Measurements from ENCODE around the gene SP4.
"Not testable (repeated sequence)": the region's sequence is repeated elsewhere in the genome, so short reads cannot be mapped to it uniquely, and the experiment has no call there.

DNA sequence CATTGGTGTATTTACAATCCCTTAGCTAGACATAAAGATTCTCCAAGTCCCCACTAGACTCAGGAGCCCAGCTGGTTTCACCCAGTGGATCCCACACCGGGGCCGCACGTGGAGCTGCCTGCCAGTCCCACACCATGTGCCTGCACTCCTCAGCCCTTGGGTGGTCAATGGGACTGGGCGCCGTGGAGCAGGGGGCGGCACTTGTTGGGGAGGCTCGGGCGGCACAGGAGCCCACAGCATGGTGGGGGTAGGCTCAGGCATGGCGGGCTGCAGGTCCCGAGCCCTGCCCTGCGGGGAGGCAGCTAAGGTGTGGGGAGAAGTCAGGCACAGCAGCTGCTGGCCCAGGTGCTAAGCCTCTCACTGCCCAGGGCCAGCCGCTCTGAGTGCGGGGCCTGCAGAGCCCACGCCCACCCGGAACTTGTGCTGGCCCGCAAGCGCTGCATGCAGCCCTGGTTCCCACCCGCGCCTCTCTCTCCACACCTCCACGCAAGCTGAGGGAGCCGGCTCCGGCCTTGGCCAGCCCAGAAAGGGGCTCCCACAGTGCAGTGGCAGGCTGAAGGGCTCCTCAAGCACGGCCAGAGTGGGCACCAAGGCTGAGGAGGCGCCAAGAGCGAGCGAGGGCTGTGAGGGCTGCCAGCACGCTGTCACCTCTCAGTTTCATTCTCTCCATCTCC, 108.7 kb downstream of the SP4 start:
- TF ChIP-seq, protein P1, sequence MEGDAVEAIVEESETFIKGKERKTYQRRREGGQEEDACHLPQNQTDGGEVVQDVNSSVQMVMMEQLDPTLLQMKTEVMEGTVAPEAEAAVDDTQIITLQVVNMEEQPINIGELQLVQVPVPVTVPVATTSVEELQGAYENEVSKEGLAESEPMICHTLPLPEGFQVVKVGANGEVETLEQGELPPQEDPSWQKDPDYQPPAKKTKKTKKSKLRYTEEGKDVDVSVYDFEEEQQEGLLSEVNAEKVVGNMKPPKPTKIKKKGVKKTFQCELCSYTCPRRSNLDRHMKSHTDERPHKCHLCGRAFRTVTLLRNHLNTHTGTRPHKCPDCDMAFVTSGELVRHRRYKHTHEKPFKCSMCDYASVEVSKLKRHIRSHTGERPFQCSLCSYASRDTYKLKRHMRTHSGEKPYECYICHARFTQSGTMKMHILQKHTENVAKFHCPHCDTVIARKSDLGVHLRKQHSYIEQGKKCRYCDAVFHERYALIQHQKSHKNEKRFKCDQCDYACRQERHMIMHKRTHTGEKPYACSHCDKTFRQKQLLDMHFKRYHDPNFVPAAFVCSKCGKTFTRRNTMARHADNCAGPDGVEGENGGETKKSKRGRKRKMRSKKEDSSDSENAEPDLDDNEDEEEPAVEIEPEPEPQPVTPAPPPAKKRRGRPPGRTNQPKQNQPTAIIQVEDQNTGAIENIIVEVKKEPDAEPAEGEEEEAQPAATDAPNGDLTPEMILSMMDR (IDR thresholded peaks at IDR 0.05) = not testable (repeated sequence)
- TF ChIP-seq POLR2A (IDR thresholded peaks at IDR 0.05) = not testable (repeated sequence)

All from uterus (tissue), 2 donors.